Liver (tissue), 9 donors: ENCODE data around the gene FAM222A. TPM values are rescaled to one million over a fixed set of nuclear protein-coding genes. Genes with fewer than 3 reads are reported as not detected.

Experiments used
- DNase-seq: peaks from one replicate; pipeline ENCODE4 v3.0.0-alpha.2; 2017; ENCODE audit warnings: low spot score
- H3K27ac ChIP-seq, 2 donors: one replicate each; pipeline ENCODE4 v1.7.0; 2013; ENCODE audit warnings: inconsistent platforms in 2 of 2, low read length in 2 of 2, control low read depth in 1 of 2, low read depth in 1 of 2, mild to moderate bottlenecking in 1 of 2
- H3K27me3 ChIP-seq, 4 donors: one replicate each; pipeline versions ENCODE4 v1.6.1 to v1.7.0; 2013; ENCODE audit warnings: low read length in 3 of 4, inconsistent platforms in 1 of 4, mild to moderate bottlenecking in 1 of 4, moderate library complexity in 1 of 4; ENCODE audit not compliant: control insufficient read depth in 4 of 4, insufficient read depth in 4 of 4
- H3K36me3 ChIP-seq, 4 donors: one replicate each; pipeline versions ENCODE4 v1.6.1 to v1.7.0; 2013; ENCODE audit warnings: low read length in 3 of 4, mild to moderate bottlenecking in 3 of 4, low read depth in 1 of 4, moderate library complexity in 1 of 4; ENCODE audit not compliant: control insufficient read depth in 4 of 4, insufficient read depth in 3 of 4
- H3K4me1 ChIP-seq, 4 donors: one replicate each; pipeline versions ENCODE4 v1.6.1 to v1.7.0; 2013; ENCODE audit warnings: low read length in 3 of 4, mild to moderate bottlenecking in 3 of 4, moderate library complexity in 1 of 4; ENCODE audit not compliant: control insufficient read depth in 4 of 4, insufficient read depth in 4 of 4
- H3K4me3 ChIP-seq, 3 donors: one replicate each; pipeline versions ENCODE4 v1.6.1 to v1.7.0; 2013; ENCODE audit warnings: low read length in 3 of 3, control low read depth in 1 of 3, low read depth in 1 of 3, mild to moderate bottlenecking in 1 of 3
- H3K9ac ChIP-seq, 2 donors: one replicate each; pipeline ENCODE4 v1.7.0; 2013; ENCODE audit warnings: low read length in 2 of 2, mild to moderate bottlenecking in 2 of 2, moderate library complexity in 2 of 2, control low read depth in 1 of 2, low read depth in 1 of 2
- H3K9me3 ChIP-seq, 4 donors: one replicate each; pipeline versions ENCODE4 v1.6.1 to v1.7.0; 2013; ENCODE audit warnings: low read length in 3 of 4; ENCODE audit not compliant: control insufficient read depth in 4 of 4
- ATF3 ChIP-seq: IDR thresholded peaks from 2 replicates; pipeline ENCODE4 v1.6.1; 2016; ENCODE audit warnings: antibody characterized with exemption
- CTCF ChIP-seq: fragments of 150-350 bp; IDR thresholded peaks from 2 replicates; pipeline ENCODE4 v1.5.1; 2017; ENCODE audit warnings: improper control_type of control experiment, low read depth, low read length; ENCODE audit not compliant: missing input control
- EGR1 ChIP-seq, 2 donors: IDR thresholded peaks; 2 replicates each; pipeline ENCODE4 v1.6.1; 2016 to 2018; ENCODE audit warnings: antibody characterized with exemption in 2 of 2, low read depth in 2 of 2
- FOXA1 ChIP-seq: IDR thresholded peaks from 2 replicates; pipeline ENCODE4 v1.6.1; 2016; ENCODE audit warnings: antibody characterized with exemption
- FOXA2 ChIP-seq: IDR thresholded peaks from 2 replicates; pipeline ENCODE4 v1.6.1; 2016; ENCODE audit warnings: antibody characterized with exemption
- GABPA ChIP-seq, 2 donors: IDR thresholded peaks in 1 of 2; conservative IDR thresholded peaks in 1 of 2; 2 replicates each; pipeline ENCODE4 v1.6.1; 2016; ENCODE audit warnings: antibody characterized with exemption in 2 of 2, mild to moderate bottlenecking in 1 of 2, moderate library complexity in 1 of 2
- HNF4A ChIP-seq, 2 donors: conservative IDR thresholded peaks; 2 replicates each; pipeline ENCODE4 v1.6.1; 2016; ENCODE audit warnings: antibody characterized with exemption in 2 of 2, mild to moderate bottlenecking in 2 of 2
- HNF4G ChIP-seq: IDR thresholded peaks from 2 replicates; pipeline ENCODE4 v1.6.1; 2016; ENCODE audit warnings: antibody characterized with exemption
- JUND ChIP-seq, 2 donors: IDR thresholded peaks; 2 replicates each; pipeline ENCODE4 v1.6.1; 2016; ENCODE audit warnings: antibody characterized with exemption in 2 of 2
- MAX ChIP-seq: IDR thresholded peaks from 2 replicates; pipeline ENCODE4 v1.6.1; 2016; ENCODE audit warnings: antibody characterized with exemption
- NR2F2 ChIP-seq: IDR thresholded peaks from 2 replicates; pipeline ENCODE4 v1.6.1; 2016; ENCODE audit warnings: antibody characterized with exemption
- RAD21 ChIP-seq, 2 donors: IDR thresholded peaks; 2 replicates each; pipeline ENCODE4 v1.6.1; 2016; ENCODE audit warnings: antibody characterized with exemption in 2 of 2, mild to moderate bottlenecking in 2 of 2
- REST ChIP-seq: IDR thresholded peaks from 2 replicates; pipeline ENCODE4 v1.6.1; 2016; ENCODE audit warnings: antibody characterized with exemption, mild to moderate bottlenecking
- RXRA ChIP-seq, 2 donors: IDR thresholded peaks; 2 replicates each; pipeline ENCODE4 v1.6.1; 2017 to 2018; ENCODE audit warnings: antibody characterized with exemption in 2 of 2, mild to moderate bottlenecking in 1 of 2
- SP1 ChIP-seq: IDR thresholded peaks from 2 replicates; pipeline ENCODE4 v1.6.1; 2018; ENCODE audit warnings: antibody characterized with exemption, mild to moderate bottlenecking
- TAF1 ChIP-seq: conservative IDR thresholded peaks from 2 replicates; pipeline ENCODE4 v1.6.1; 2016; ENCODE audit warnings: antibody characterized with exemption, mild to moderate bottlenecking
- YY1 ChIP-seq: IDR thresholded peaks from 2 replicates; pipeline ENCODE4 v1.6.1; 2016; ENCODE audit warnings: antibody characterized with exemption, mild to moderate bottlenecking
- WGBS: extraction: QIAGEN DNeasy Blood & Tissue Kit; methylation state at CpG from one replicate; pipeline ENCODE4 v1.1.7; 2013; 5-methylcytosine and 5-hydroxymethylcytosine counted together
- polyA plus RNA-seq, 2 donors: library from polyadenylated mRNA; stranded (reverse) in 1 of 2; unstranded in 1 of 2; fragments of 200-250 nt in 1 of 2; fragments of >200 nt in 1 of 2; fragmentation: Nextera tagmentation in 1 of 2; extraction: Ambion mirVana in 1 of 2; gene quantifications; one replicate each; pipeline versions ENCODE4 v1.2.1 to v1.2.3, GENCODE V29; 2013 to 2015
- total RNA-seq, 2 donors: library from RNA; depleted of rRNA; stranded (reverse); fragments of >200 nt; gene quantifications; one replicate each; pipeline ENCODE4 v1.2.3, GENCODE V29; 2014
- TF ChIP-seq, protein P1 (sequence below): IDR thresholded peaks from 2 replicates; pipeline ENCODE4 v1.6.1; 2016; ENCODE audit warnings: antibody characterized with exemption
- donor health status: healthy.
- donor health status: healthy.
- donor health status: healthy.
- donor health status: healthy.
- donor health status: healthy.

FAM222A gene
- total and polyA plus RNA-seq, 4 donors = 0.97 to 2.2 (median 1.9) TPM

GRCh38 chr12:109710747-109711595, 2.7 kb upstream of the FAM222A start:
- H3K4me3 ChIP-seq = no peak overlapping the region
- 73% methylated on average over 11 of the region's 11 CpGs for WGBS
- no peaks in the 10 kb centered on the region for H3K36me3 ChIP-seq
- peak overlapping the region; percentile 37 to 73 for H3K27ac ChIP-seq
- no peaks in the 10 kb centered on the region for H3K9me3 ChIP-seq
- H3K9ac ChIP-seq = no peak overlapping the region
- peaks cover 24 to 79% (median 62%) of the 10 kb centered on the region in 4 donors for H3K4me1 ChIP-seq
- TF ChIP-seq EGR1 (IDR thresholded peaks at IDR 0.05; ENCODE audit: low read depth in 2 of 2) (no peak), MAX (peak; percentile 64), CTCF (no peak), FOXA2 (no peak), JUND (IDR thresholded peaks at IDR 0.05) (no peak), RAD21 (IDR thresholded peaks at IDR 0.05) (peak; percentile 8 to 23), ATF3 (no peak), REST (peak; percentile 44), HNF4G (no peak), RXRA (IDR thresholded peaks at IDR 0.05) (peak; percentile 48 to 88), GABPA (IDR thresholded peaks at IDR 0.05 in 1 of 2, conservative IDR thresholded peaks at IDR 0.05 in 1 of 2) (no peak), YY1 (peak; percentile 46), HNF4A (conservative IDR thresholded peaks at IDR 0.05) (peak in 1 of 2 donors; percentile 72), TAF1 (no peak), NR2F2 (no peak), SP1 (peak; percentile 57), FOXA1 (peak; percentile 31)
- TF ChIP-seq, protein P1, sequence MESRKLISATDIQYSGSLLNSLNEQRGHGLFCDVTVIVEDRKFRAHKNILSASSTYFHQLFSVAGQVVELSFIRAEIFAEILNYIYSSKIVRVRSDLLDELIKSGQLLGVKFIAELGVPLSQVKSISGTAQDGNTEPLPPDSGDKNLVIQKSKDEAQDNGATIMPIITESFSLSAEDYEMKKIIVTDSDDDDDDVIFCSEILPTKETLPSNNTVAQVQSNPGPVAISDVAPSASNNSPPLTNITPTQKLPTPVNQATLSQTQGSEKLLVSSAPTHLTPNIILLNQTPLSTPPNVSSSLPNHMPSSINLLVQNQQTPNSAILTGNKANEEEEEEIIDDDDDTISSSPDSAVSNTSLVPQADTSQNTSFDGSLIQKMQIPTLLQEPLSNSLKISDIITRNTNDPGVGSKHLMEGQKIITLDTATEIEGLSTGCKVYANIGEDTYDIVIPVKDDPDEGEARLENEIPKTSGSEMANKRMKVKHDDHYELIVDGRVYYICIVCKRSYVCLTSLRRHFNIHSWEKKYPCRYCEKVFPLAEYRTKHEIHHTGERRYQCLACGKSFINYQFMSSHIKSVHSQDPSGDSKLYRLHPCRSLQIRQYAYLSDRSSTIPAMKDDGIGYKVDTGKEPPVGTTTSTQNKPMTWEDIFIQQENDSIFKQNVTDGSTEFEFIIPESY = no peak
- no peak for DNase-seq
- H3K27me3 ChIP-seq = no peaks in the 10 kb centered on the region
